ENCODE results near the gene HPS4. TPM values are rescaled to one million over a fixed set of nuclear protein-coding genes. Genes with fewer than 3 reads are reported as not detected.

The HPS4 gene
- total and polyA plus RNA-seq, 2 donors (not counting 1 experiment from before 2014, with no cell fraction given) = 23.0 to 37.7 TPM

- Histone ChIP-seq H3K9ac (ENCODE audit: insufficient read depth, low read length) (no peak overlapping the region), H4K20me1 (ENCODE audit: control insufficient read depth, extremely low read depth, insufficient read depth, low read length) (no peaks in the 10 kb centered on the region), H3K36me3 (ENCODE audit: control insufficient read depth, insufficient read depth, low read length) (peaks cover 5% of the 10 kb centered on the region), H3K4me1 (ENCODE audit: control insufficient read depth, extremely low read depth, insufficient read depth, low read length) (no peaks in the 10 kb centered on the region), H3K27ac (ENCODE audit: insufficient read depth, low read length) (no peak overlapping the region), H3K9me3 (ENCODE audit: control insufficient read depth, insufficient read depth, low read depth, low read length) (no peaks in the 10 kb centered on the region), H3K27me3 (ENCODE audit: control insufficient read depth, insufficient read depth, low read length) (no peaks in the 10 kb centered on the region), H3K4me3 (replicated peaks in 1 of 4; ENCODE audit: control extremely low read depth in 1 of 4, insufficient read depth in 1 of 4, low read depth in 3 of 4, low read length in 4 of 4) (no peak overlapping the region), H3K4me2 (ENCODE audit: extremely low read depth, insufficient read depth, low read length) (no peak overlapping the region), H3K79me2 (ENCODE audit: control insufficient read depth, insufficient read depth, low read length) (no peaks in the 10 kb centered on the region), H2AFZ (ENCODE audit: low read length) (no peak overlapping the region)
- DNase-seq (ENCODE audit: low read depth in 2 of 2) = no peak
- TF ChIP-seq CTCF (conservative IDR thresholded peaks at IDR 0.05 in 1 of 2, IDR thresholded peaks at IDR 0.05 in 1 of 2; ENCODE audit: low read depth in 1 of 2, low read length in 2 of 2) (no peak), EZH2 (IDR thresholded peaks at IDR 0.05; ENCODE audit: low read length, missing control alignments) (no peak)
Observed at GRCh38 chr22:26448941-26449340, 34.6 kb downstream of the HPS4 start.

- no peak overlapping the region for H3K27ac ChIP-seq (ENCODE audit: insufficient read depth, low read length)
- no peaks in the 10 kb centered on the region for H3K4me1 ChIP-seq (ENCODE audit: control insufficient read depth, extremely low read depth, insufficient read depth, low read length)
- no peaks in the 10 kb centered on the region for H3K27me3 ChIP-seq (ENCODE audit: control insufficient read depth, insufficient read depth, low read length)
- TF ChIP-seq CTCF (conservative IDR thresholded peaks at IDR 0.05 in 1 of 2, IDR thresholded peaks at IDR 0.05 in 1 of 2; ENCODE audit: low read depth in 1 of 2, low read length in 2 of 2) (no peak), EZH2 (IDR thresholded peaks at IDR 0.05; ENCODE audit: low read length, missing control alignments) (no peak)
- H3K9me3 ChIP-seq (ENCODE audit: control insufficient read depth, insufficient read depth, low read depth, low read length) = no peaks in the 10 kb centered on the region
- no peak overlapping the region for H3K4me2 ChIP-seq (ENCODE audit: extremely low read depth, insufficient read depth, low read length)
- H3K79me2 ChIP-seq (ENCODE audit: control insufficient read depth, insufficient read depth, low read length) = no peaks in the 10 kb centered on the region
- H4K20me1 ChIP-seq (ENCODE audit: control insufficient read depth, extremely low read depth, insufficient read depth, low read length) = no peaks in the 10 kb centered on the region
- peaks cover 3% of the 10 kb centered on the region for H3K36me3 ChIP-seq (ENCODE audit: control insufficient read depth, insufficient read depth, low read length)
- no peak overlapping the region for H3K9ac ChIP-seq (ENCODE audit: insufficient read depth, low read length)
- no peak overlapping the region for H3K4me3 ChIP-seq (replicated peaks in 1 of 4; ENCODE audit: control extremely low read depth in 1 of 4, insufficient read depth in 1 of 4, low read depth in 3 of 4, low read length in 4 of 4)
- no peak for DNase-seq (ENCODE audit: low read depth in 2 of 2)
- no peak overlapping the region for H2AFZ ChIP-seq (ENCODE audit: low read length)
Observed at GRCh38 chr22:26448334-26448733, 35.2 kb downstream of the HPS4 start.

GRCh38 chr22:26447584-26448329, 35.8 kb downstream of the HPS4 start:
- Histone ChIP-seq H3K9me3 (ENCODE audit: control insufficient read depth, insufficient read depth, low read depth, low read length) (no peaks in the 10 kb centered on the region), H3K4me3 (replicated peaks in 1 of 4; ENCODE audit: control extremely low read depth in 1 of 4, insufficient read depth in 1 of 4, low read depth in 3 of 4, low read length in 4 of 4) (no peak overlapping the region), H4K20me1 (ENCODE audit: control insufficient read depth, extremely low read depth, insufficient read depth, low read length) (no peaks in the 10 kb centered on the region), H3K36me3 (ENCODE audit: control insufficient read depth, insufficient read depth, low read length) (no peaks in the 10 kb centered on the region), H3K79me2 (ENCODE audit: control insufficient read depth, insufficient read depth, low read length) (no peaks in the 10 kb centered on the region), H3K27me3 (ENCODE audit: control insufficient read depth, insufficient read depth, low read length) (no peaks in the 10 kb centered on the region), H3K9ac (ENCODE audit: insufficient read depth, low read length) (no peak overlapping the region), H3K27ac (ENCODE audit: insufficient read depth, low read length) (no peak overlapping the region), H3K4me2 (ENCODE audit: extremely low read depth, insufficient read depth, low read length) (no peak overlapping the region), H3K4me1 (ENCODE audit: control insufficient read depth, extremely low read depth, insufficient read depth, low read length) (no peaks in the 10 kb centered on the region), H2AFZ (ENCODE audit: low read length) (no peak overlapping the region)
- TF ChIP-seq CTCF (conservative IDR thresholded peaks at IDR 0.05 in 1 of 2, IDR thresholded peaks at IDR 0.05 in 1 of 2; ENCODE audit: low read depth in 1 of 2, low read length in 2 of 2) = no peak
- no peak for TF ChIP-seq EZH2 (IDR thresholded peaks at IDR 0.05; ENCODE audit: low read length, missing control alignments)
- DNase-seq (ENCODE audit: low read depth in 2 of 2) = no peak
